Measurements from ENCODE around the gene TFF3. TPM values are rescaled to one million over a fixed set of nuclear protein-coding genes. Genes with fewer than 3 reads are reported as not detected.
A peak's percentile ranks its signal among the peaks of the same experiment; 100 is the strongest.

The TFF3 gene
- total RNA-seq, 1 experiment from 2014 or later: not detected

- no peaks in the 10 kb centered on the region for H3K36me3 ChIP-seq (ENCODE audit: low read depth)
- ChIA-PET POLR2A (ENCODE audit: unreplicated experiment) (no interaction called here), CTCF (no interaction called here)
- no peaks in the 10 kb centered on the region for H3K27me3 ChIP-seq (ENCODE audit: insufficient read depth, low read depth)
- H3F3A ChIP-seq (ENCODE audit: insufficient read depth, low read depth): no peaks in the 10 kb centered on the region
- no peak overlapping the region for H2AFZ ChIP-seq
- no peaks in the 10 kb centered on the region for H3K9me3 ChIP-seq (ENCODE audit: insufficient read depth, low read depth)
- TF ChIP-seq EZH2 (IDR thresholded peaks at IDR 0.05; ENCODE audit: low read depth) (no peak), CTCF (conservative IDR thresholded peaks at IDR 0.05) (no peak)
- no peaks in the 10 kb centered on the region for H3K9me2 ChIP-seq (ENCODE audit: insufficient read depth)
- no peaks in the 10 kb centered on the region for H4K20me1 ChIP-seq (ENCODE audit: insufficient read depth)
- H3K79me2 ChIP-seq (ENCODE audit: low read depth): no peaks in the 10 kb centered on the region
- H3K4me1 ChIP-seq (replicated peaks; ENCODE audit: insufficient read depth): peaks cover 10% of the 10 kb centered on the region; the same call in 1 of the 2 replicates
- no peak overlapping the region for H3K27ac ChIP-seq
- BruUV-seq (replicated peaks): no TSS peak
- no peak for DNase-seq
- no peak overlapping the region for H3K4me2 ChIP-seq
- intact Hi-C loops (cut with micrococcal nuclease; ENCODE audit: unreplicated experiment): no loop called here
- no peak overlapping the region for H3K4me3 ChIP-seq
These were observed 38.4 kb upstream of the TFF3 start for GRCh38 chr21:42353623-42354022.

DNA sequence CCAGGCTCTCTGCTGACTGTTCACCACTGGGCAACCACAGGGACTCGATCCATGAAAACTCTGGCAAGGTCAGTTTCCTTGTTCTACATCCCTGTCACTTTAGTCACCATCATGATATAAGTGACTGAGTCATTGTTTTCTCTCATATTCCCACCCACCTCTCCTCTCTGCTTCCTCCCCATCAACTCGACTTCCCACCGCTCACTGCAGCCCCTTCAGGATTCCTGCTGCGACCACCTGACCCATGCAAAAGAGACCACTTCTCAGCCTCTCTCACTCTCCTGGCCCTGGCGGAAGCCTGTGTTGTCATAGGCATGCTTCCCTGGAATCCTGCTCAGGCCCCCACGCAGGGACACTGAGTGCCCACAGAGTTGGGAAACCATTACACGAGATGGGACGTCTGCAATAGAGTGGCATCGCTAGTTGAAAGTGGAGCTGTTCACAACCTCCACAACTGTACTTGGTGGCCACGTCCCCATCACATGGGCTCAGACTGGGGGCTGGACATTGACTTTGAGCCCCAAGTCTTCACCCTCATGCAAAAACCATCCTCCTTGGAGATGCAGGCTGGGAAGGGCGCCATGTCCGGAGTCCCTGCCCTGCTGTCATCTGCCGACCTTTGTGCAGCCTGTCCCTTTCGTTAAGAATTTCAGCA, 37.4 kb upstream of the TFF3 start:
- no peak for DNase-seq
- H2AFZ ChIP-seq: no peak overlapping the region
- CTCF ChIA-PET: no interaction called here
- no peaks in the 10 kb centered on the region for H3K79me2 ChIP-seq (ENCODE audit: low read depth)
- H3K4me3 ChIP-seq: no peak overlapping the region
- no peaks in the 10 kb centered on the region for H4K20me1 ChIP-seq (ENCODE audit: insufficient read depth)
- POLR2A ChIA-PET (ENCODE audit: unreplicated experiment): no interaction called here
- no peaks in the 10 kb centered on the region for H3K9me3 ChIP-seq (ENCODE audit: insufficient read depth, low read depth)
- no peaks in the 10 kb centered on the region for H3F3A ChIP-seq (ENCODE audit: insufficient read depth, low read depth)
- peaks cover 10% of the 10 kb centered on the region; the same call in 1 of the 2 replicates for H3K4me1 ChIP-seq (replicated peaks; ENCODE audit: insufficient read depth)
- no peaks in the 10 kb centered on the region for H3K27me3 ChIP-seq (ENCODE audit: insufficient read depth, low read depth)
- no TSS peak for BruUV-seq (replicated peaks)
- H3K9me2 ChIP-seq (ENCODE audit: insufficient read depth): no peaks in the 10 kb centered on the region
- no peak for TF ChIP-seq CTCF (conservative IDR thresholded peaks at IDR 0.05)
- no peak for TF ChIP-seq EZH2 (IDR thresholded peaks at IDR 0.05; ENCODE audit: low read depth)
- H3K4me2 ChIP-seq: no peak overlapping the region
- no peaks in the 10 kb centered on the region for H3K36me3 ChIP-seq (ENCODE audit: low read depth)
- intact Hi-C loops (cut with micrococcal nuclease; ENCODE audit: unreplicated experiment): no loop called here
- no peak overlapping the region for H3K27ac ChIP-seq

DNA sequence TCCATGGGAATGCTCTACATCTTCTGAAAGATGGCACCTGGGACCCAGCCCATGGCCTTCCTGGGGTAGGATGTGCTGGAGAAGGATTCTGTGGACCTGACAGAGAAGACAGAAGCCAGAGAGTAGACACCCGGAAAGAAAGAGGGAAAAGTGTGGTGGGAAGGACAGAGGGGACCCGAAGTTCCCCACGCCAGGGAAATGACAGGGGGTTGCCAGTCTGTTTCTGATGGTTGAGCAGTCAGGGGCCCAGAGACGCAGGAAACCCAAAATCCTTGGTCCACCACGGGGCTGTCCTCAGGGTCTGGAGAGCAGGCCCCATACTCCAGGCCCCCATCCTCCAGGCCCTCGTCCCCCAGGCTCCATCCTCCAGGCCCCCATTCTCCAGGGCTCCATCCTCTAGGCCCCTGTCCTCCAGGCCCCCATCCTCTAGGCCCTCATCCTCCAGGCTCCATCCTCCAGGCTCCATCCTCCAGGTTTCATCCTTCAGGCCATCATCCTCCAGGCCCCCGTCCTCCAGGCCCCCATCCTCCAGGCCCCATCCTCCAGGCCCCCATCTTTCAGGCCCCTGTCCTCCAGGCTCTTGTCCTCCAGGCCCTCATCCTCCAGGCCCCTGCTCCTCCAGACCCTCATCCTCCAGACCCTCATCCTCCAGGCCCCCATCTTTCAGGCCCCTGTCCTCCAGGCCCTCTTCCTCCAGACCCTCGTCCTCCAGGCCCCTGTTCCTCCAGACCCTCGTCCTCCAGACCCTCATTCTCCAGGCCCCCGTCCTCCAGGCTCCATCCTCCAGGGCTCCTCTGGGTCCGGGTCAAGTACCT, 36.6 kb upstream of the TFF3 start:
- H3K4me3 ChIP-seq: no peak overlapping the region
- H3K4me2 ChIP-seq: no peak overlapping the region
- no peak overlapping the region for H2AFZ ChIP-seq
- ChIA-PET CTCF (no interaction called here), POLR2A (ENCODE audit: unreplicated experiment) (no interaction called here)
- no peaks in the 10 kb centered on the region for H3K79me2 ChIP-seq (ENCODE audit: low read depth)
- DNase-seq: no peak
- TF ChIP-seq CTCF (conservative IDR thresholded peaks at IDR 0.05) (no peak), EZH2 (IDR thresholded peaks at IDR 0.05; ENCODE audit: low read depth) (no peak)
- intact Hi-C loops (cut with micrococcal nuclease; ENCODE audit: unreplicated experiment): no loop called here
- H3K27ac ChIP-seq: peak overlapping the region; percentile 45
- H3K27me3 ChIP-seq (ENCODE audit: insufficient read depth, low read depth): no peaks in the 10 kb centered on the region
- H4K20me1 ChIP-seq (ENCODE audit: insufficient read depth): no peaks in the 10 kb centered on the region
- H3F3A ChIP-seq (ENCODE audit: insufficient read depth, low read depth): no peaks in the 10 kb centered on the region
- peaks cover 10% of the 10 kb centered on the region; the same call in 1 of the 2 replicates for H3K4me1 ChIP-seq (replicated peaks; ENCODE audit: insufficient read depth)
- no peaks in the 10 kb centered on the region for H3K9me3 ChIP-seq (ENCODE audit: insufficient read depth, low read depth)
- H3K36me3 ChIP-seq (ENCODE audit: low read depth): no peaks in the 10 kb centered on the region
- no TSS peak for BruUV-seq (replicated peaks)
- no peaks in the 10 kb centered on the region for H3K9me2 ChIP-seq (ENCODE audit: insufficient read depth)
